Ovary (tissue), 9 donors: ENCODE data around the gene MED8. TPM values are rescaled to one million over a fixed set of nuclear protein-coding genes. Genes with fewer than 3 reads are reported as not detected.

Source experiments
- DNase-seq, 5 donors: peaks; one replicate each; pipeline ENCODE4 v3.0.0-alpha.2; 2019 to 2020
- H3K27ac ChIP-seq, 2 donors: fragments of 200-600 bp; one replicate each; pipeline versions ENCODE4 v1.5.1 to v1.8.0; 2019 to 2022
- H3K27me3 ChIP-seq: fragments of 200-600 bp; one replicate; pipeline ENCODE4 v1.8.0; 2022
- H3K36me3 ChIP-seq: fragments of 200-600 bp; sonication (generic); one replicate; pipeline ENCODE4 v1.5.1; 2019
- H3K4me1 ChIP-seq: one replicate; pipeline ENCODE4 v1.8.1; 2013; ENCODE audit warnings: mild to moderate bottlenecking, moderate library complexity; ENCODE audit not compliant: insufficient read depth
- H3K4me3 ChIP-seq: fragments of 200-600 bp; sonication (generic); one replicate; pipeline ENCODE4 v1.5.1; 2017
- H3K9me3 ChIP-seq, 2 donors: fragments of 200-600 bp in 1 of 2; sonication (generic) in 1 of 2; one replicate each; pipeline versions ENCODE4 v1.5.1 to v1.8.1; 2013 to 2019; ENCODE audit warnings: mild to moderate bottlenecking in 1 of 2, moderate library complexity in 1 of 2
- EP300 ChIP-seq: sonication (generic); formaldehyde crosslinking; IDR thresholded peaks from one replicate; pipeline ENCODE4 v1.6.1; 2017; ENCODE audit warnings: antibody characterized with exemption
- POLR2A ChIP-seq: fragments of 450-650 bp; IDR thresholded peaks from one replicate; pipeline ENCODE4 v1.6.1; 2017; ENCODE audit warnings: antibody characterized with exemption, mild to moderate bottlenecking, moderate library complexity
- WGBS, 3 donors: extraction: QIAGEN DNeasy Blood & Tissue Kit in 1 of 3; methylation state at CpG; one replicate each; pipeline versions ENCODE4 v1.1.5 to v1.1.7; 2013 to 2017; 5-methylcytosine and 5-hydroxymethylcytosine counted together
- intact Hi-C, 4 donors: fragments of 100-400 bp; cut with DNase I; formaldehyde crosslinking; loops; one replicate each; pipeline versions ENCODE4 v1.11.0 to v1.15.1; 2022 to 2023
- polyA plus RNA-seq, 2 donors: library from polyadenylated mRNA; stranded (reverse); fragments of 200-250 nt in 1 of 2; fragments of 350-450 nt in 1 of 2; fragmentation: Illumina TruSeq in 1 of 2; extraction: RNeasy Lipid Tissue Mini Kit (QIAGEN cat#74804) in 1 of 2; gene quantifications; one replicate each; pipeline ENCODE4 v1.2.3, GENCODE V29; 2013 to 2014
- total RNA-seq, 7 donors: library from RNA; depleted of rRNA in 2 of 7; stranded (reverse); fragments of >200 nt in 2 of 7; fragmentation: NEBNext Ultra II Directional in 3 of 7; extraction: Animal tissue kit (Norgen Biotek cat#: 25700) in 3 of 7; gene quantifications; one replicate each; pipeline versions ENCODE4 v1.1.0 to v1.2.4, GENCODE V29; 2016 to 2023
- TF ChIP-seq, protein P1 (sequence below), 3 donors: fragments of 450-650 bp in 2 of 3; fragments of 200-600 bp in 1 of 3; IDR thresholded peaks; one replicate each; pipeline versions ENCODE4 v1.5.1 to v1.8.0; 2016 to 2022; ENCODE audit warnings: antibody characterized with exemption in 3 of 3, mild to moderate bottlenecking in 1 of 3
- donor health status: DM: no; HTN: no; CAD: no; lungs with moderate emphysema.
- donor health status: DM: no; HTN: no; CAD: no.
- donor health status: Bipolar disorder and iron deficiency.
- donor health status: DM: yes; HTN: yes; CAD: no.
- donor health status: DM: no; HTN: no; CAD: no.
- donor health status: DM: yes; HTN: yes; CAD: no.

MED8 gene
- total and polyA plus RNA-seq, 9 donors = 13.7 to 40.0 (median 26.0) TPM

DNA sequence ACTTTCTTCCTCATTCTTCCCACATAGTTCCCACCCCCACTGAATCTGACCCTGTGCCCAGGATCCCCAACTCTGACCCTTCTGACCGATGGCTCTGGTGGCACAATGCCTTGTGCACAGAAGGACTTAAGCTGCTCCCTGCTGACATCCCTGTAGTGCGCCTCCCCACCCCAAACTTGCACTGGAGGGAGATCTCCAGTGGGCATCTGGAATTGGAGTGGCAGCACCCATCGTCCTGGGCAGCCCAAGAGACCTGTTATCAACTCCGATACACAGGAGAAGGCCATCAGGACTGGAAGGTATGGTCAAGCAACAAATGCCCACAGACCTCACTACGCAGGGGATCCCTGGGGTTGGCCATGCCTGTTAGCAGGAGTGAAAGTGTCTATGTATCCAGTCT lies 43.0 kb downstream of the MED8 start:
- Histone ChIP-seq H3K27me3 (no peaks in the 10 kb centered on the region), H3K4me3 (no peak overlapping the region), H3K4me1 (peaks cover 3% of the 10 kb centered on the region), H3K36me3 (no peaks in the 10 kb centered on the region), H3K9me3 (no peaks in the 10 kb centered on the region), H3K27ac (no peak overlapping the region)
- 89 to 91% (median 89%) methylated on average over 5 of the region's 5 CpGs for WGBS, 3 donors
- no peak for DNase-seq
- intact Hi-C loops = no loop called here
- TF ChIP-seq EP300 (no peak), POLR2A (no peak)

DNA sequence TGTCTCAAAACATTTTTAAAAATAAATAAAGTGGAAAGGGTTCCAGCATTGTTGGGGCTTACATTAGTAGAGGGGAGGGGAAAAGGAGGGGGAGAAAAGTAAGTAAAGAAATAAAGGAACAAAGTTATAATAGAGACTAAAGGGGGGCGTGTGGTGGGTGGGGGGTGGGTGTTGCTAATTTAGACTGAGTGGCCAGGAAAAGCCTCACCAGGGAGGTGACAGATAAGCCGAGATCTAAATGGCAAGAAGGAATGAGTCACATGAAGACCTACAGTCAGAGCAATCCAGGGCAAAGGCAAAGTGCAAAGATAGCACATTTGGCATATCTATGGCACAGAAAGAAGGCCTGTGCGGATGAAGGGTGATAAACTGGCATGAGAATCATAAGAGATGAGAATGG lies 44.5 kb downstream of the MED8 start:
- peaks cover 3% of the 10 kb centered on the region for H3K4me1 ChIP-seq
- H3K27ac ChIP-seq = no peak overlapping the region
- no peak for DNase-seq
- TF ChIP-seq EP300 (no peak), POLR2A (no peak)
- TF ChIP-seq, protein P1, sequence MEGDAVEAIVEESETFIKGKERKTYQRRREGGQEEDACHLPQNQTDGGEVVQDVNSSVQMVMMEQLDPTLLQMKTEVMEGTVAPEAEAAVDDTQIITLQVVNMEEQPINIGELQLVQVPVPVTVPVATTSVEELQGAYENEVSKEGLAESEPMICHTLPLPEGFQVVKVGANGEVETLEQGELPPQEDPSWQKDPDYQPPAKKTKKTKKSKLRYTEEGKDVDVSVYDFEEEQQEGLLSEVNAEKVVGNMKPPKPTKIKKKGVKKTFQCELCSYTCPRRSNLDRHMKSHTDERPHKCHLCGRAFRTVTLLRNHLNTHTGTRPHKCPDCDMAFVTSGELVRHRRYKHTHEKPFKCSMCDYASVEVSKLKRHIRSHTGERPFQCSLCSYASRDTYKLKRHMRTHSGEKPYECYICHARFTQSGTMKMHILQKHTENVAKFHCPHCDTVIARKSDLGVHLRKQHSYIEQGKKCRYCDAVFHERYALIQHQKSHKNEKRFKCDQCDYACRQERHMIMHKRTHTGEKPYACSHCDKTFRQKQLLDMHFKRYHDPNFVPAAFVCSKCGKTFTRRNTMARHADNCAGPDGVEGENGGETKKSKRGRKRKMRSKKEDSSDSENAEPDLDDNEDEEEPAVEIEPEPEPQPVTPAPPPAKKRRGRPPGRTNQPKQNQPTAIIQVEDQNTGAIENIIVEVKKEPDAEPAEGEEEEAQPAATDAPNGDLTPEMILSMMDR (IDR thresholded peaks at IDR 0.05) = no peak
- intact Hi-C loops = no loop called here
- 58 to 65% (median 59%) methylated on average over 3 of the region's 3 CpGs for WGBS, 3 donors
- H3K9me3 ChIP-seq = no peaks in the 10 kb centered on the region
- H3K27me3 ChIP-seq = no peaks in the 10 kb centered on the region
- no peak overlapping the region for H3K4me3 ChIP-seq
- no peaks in the 10 kb centered on the region for H3K36me3 ChIP-seq

DNA sequence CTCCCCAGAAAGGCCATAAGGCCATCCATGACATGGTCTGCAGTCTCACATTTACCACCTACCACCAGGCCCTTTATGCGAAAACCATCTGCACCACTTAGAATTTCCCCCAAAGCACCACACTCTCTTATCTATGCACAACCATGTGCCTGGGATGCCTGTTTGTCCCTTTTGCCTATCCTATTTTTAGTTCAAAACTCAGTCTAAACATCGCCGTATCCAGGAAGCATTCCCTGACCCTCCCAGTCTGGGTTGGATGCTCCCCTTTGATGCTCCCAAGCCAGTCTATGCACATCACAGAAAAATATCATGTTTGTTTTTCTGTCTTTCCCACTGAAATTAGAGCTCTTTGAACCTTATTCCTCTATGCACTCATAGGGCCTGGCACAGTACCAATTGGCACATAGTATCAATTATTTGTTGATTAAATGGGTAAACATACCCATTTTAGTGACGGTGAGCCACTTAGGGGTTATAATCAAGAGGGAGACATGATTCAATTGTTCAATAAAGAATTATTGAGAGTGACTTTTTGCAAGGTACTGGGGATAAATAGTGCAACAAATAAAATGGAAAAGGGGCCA lies 45.2 kb downstream of the MED8 start:
- no peak for TF ChIP-seq POLR2A
- TF ChIP-seq, protein P1 (IDR thresholded peaks at IDR 0.05) = no peak
- TF ChIP-seq EP300 = no peak
- H3K4me1 ChIP-seq = peaks cover 3% of the 10 kb centered on the region
- intact Hi-C loops = no loop called here
- H3K27ac ChIP-seq = no peak overlapping the region
- no peaks in the 10 kb centered on the region for H3K27me3 ChIP-seq
- H3K9me3 ChIP-seq = no peaks in the 10 kb centered on the region
- WGBS, 3 donors = 34 to 57% (median 34%) methylated on average over 4 of the region's 4 CpGs
- H3K36me3 ChIP-seq = no peaks in the 10 kb centered on the region
- H3K4me3 ChIP-seq = no peak overlapping the region
- no peak for DNase-seq

DNA sequence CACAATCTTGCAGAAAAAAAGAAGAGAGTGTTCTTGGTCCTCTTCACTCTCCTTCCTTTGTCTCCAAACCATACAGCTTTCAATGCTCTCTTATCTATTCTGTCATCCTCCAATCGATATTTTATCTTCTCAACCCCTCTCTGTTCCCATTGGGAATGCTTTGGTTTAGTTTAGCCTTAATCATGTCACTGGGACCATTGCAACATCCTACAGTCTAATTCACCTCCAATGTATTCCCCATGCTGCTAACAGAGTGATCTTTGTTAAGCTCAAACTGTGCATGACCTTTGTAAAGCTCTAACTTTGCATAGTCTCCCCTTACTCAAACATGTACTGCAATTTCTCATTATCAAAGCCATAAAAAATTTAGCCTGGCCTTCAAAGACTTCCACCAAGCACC lies 49.0 kb downstream of the MED8 start:
- intact Hi-C loops = no loop called here
- DNase-seq = no peak
- Histone ChIP-seq H3K27me3 (no peaks in the 10 kb centered on the region), H3K27ac (no peak overlapping the region), H3K36me3 (no peaks in the 10 kb centered on the region), H3K4me3 (no peak overlapping the region), H3K4me1 (peaks cover 3% of the 10 kb centered on the region), H3K9me3 (no peaks in the 10 kb centered on the region)
- 62 to 78% (median 63%) methylated on average over 1 of the region's 1 CpG for WGBS, 3 donors
- TF ChIP-seq, protein P1 (IDR thresholded peaks at IDR 0.05) = no peak
- TF ChIP-seq POLR2A (no peak), EP300 (no peak)

DNA sequence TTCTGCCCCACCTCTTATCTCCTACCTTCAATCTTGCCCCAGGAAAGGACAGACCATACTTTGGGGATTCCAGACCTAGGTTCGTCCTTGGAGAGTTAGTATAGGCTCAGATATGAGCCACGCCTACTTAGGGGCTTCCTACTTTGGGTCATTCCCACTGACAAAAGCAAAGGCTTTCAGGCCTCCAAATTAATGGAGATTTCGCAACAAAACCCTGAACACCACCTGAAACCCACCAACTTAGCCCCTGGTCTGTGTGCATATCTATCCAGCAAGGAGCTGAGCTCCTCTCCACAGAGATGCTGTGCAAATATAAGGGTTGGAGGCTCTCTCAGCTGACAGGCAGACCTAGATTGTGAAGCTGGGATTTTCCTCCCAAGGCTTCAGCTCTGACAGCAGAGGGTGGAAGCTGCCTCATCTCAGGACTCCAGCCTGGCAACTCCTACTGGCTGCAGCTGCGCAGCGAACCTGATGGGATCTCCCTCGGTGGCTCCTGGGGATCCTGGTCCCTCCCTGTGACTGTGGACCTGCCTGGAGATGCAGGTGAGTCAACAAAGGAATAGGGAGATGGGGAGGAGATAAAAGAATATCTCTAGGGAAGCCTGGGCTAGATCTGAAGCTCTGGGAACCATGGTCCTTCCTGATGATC lies 49.9 kb downstream of the MED8 start:
- Histone ChIP-seq H3K27me3 (no peaks in the 10 kb centered on the region), H3K4me1 (peaks cover 1% of the 10 kb centered on the region), H3K9me3 (no peaks in the 10 kb centered on the region), H3K27ac (no peak overlapping the region), H3K4me3 (no peak overlapping the region), H3K36me3 (no peaks in the 10 kb centered on the region)
- intact Hi-C loops = no loop called here
- TF ChIP-seq POLR2A = no peak
- TF ChIP-seq, protein P1 (IDR thresholded peaks at IDR 0.05) = no peak
- no peak for TF ChIP-seq EP300
- 92 to 98% (median 92%) methylated on average over 6 of the region's 6 CpGs for WGBS, 3 donors
- no peak for DNase-seq
